Measurements from ENCODE around the gene IRAK2. TPM values are rescaled to one million over a fixed set of nuclear protein-coding genes. Genes with fewer than 3 reads are reported as not detected.
"Not testable (repeated sequence)": the region's sequence is repeated elsewhere in the genome, so short reads cannot be mapped to it uniquely, and the experiment has no call there.

The IRAK2 gene
- total and polyA plus RNA-seq, 2 donors (not counting 3 experiments of a cell fraction or from before 2014, with no cell fraction given) = 7.9 to 10.0 TPM

- no peak overlapping the region for H3K4me2 ChIP-seq (ENCODE audit: insufficient read depth, low read length)
- peaks cover 16% of the 10 kb centered on the region for H3K4me1 ChIP-seq (ENCODE audit: control insufficient read depth, extremely low read depth, insufficient read depth, low read length)
- intact Hi-C loops (cut with micrococcal nuclease) = no loop called here
- H3K9me3 ChIP-seq (replicated peaks; ENCODE audit: control insufficient read depth, insufficient read depth, low read length) = no peaks in the 10 kb centered on the region
- no peaks in the 10 kb centered on the region for H3K9me1 ChIP-seq (replicated peaks; ENCODE audit: control insufficient read depth, extremely low read depth, insufficient read depth, low read length)
- TF ChIP-seq POLR2A (IDR thresholded peaks at IDR 0.05; ENCODE audit: low read depth, low read length) (no peak), EZH2 (IDR thresholded peaks at IDR 0.05; ENCODE audit: borderline replicate concordance, low read depth, low read length, severe bottlenecking) (no peak), CTCF (IDR thresholded peaks at IDR 0.05; ENCODE audit: extremely low read depth in 1 of 2, insufficient read depth in 1 of 2, low read depth in 1 of 2, low read length in 2 of 2) (peak; percentile 35 to 37)
- H3K27me3 ChIP-seq (ENCODE audit: control insufficient read depth in 2 of 2, insufficient read depth in 2 of 2, low read length in 2 of 2) = no peaks in the 10 kb centered on the region
- H3K9ac ChIP-seq (replicated peaks; ENCODE audit: extremely low read depth, insufficient read depth, low read length) = no peak overlapping the region
- FAIRE-seq = no peak
- H3K4me3 ChIP-seq (replicated peaks in 1 of 3; ENCODE audit: insufficient read depth in 1 of 3, low read depth in 1 of 3, low read length in 3 of 3) = no peak overlapping the region
- H3K36me3 ChIP-seq (ENCODE audit: control insufficient read depth in 2 of 2, extremely low read depth in 1 of 2, insufficient read depth in 2 of 2, low read length in 2 of 2) = peaks cover 4 to 9% of the 10 kb centered on the region in 2 experiments
- peaks cover 8% of the 10 kb centered on the region for H4K20me1 ChIP-seq (replicated peaks; ENCODE audit: control insufficient read depth, extremely low read depth, insufficient read depth, low read length)
- H3K79me2 ChIP-seq (ENCODE audit: control insufficient read depth, insufficient read depth, low read length) = peaks cover 36% of the 10 kb centered on the region
- H2AFZ ChIP-seq (ENCODE audit: low read depth, low read length) = no peak overlapping the region
- no TSS peak for BruUV-seq (replicated peaks)
- dilution Hi-C loops (cut with MboI; ENCODE audit: extremely low pct_ligation_motif_present, low sequenced_read_pairs) = no loop called here
- H3K27ac ChIP-seq (ENCODE audit: insufficient read depth, low read depth, low read length) = no peak overlapping the region
- POLR2A ChIA-PET = no interaction called here
- DNase-seq (ENCODE audit: low read depth, low spot score) = peak; percentile 42
- CTCF ChIA-PET = interaction anchor here (0.6 to 2.2 kb wide), 20 partner anchors 10 to 317 kb away, joined by 3 to 23 read pairs (median 4); partner anchors contain the start of genes SEC13 and TATDN2
These were observed 99.1 kb downstream of the IRAK2 start for GRCh38 chr3:10263646-10264363.

- peaks cover 16% of the 10 kb centered on the region for H3K4me1 ChIP-seq (ENCODE audit: control insufficient read depth, extremely low read depth, insufficient read depth, low read length)
- DNase-seq (ENCODE audit: low read depth, low spot score) = no peak
- no peaks in the 10 kb centered on the region for H3K27me3 ChIP-seq (ENCODE audit: control insufficient read depth in 2 of 2, insufficient read depth in 2 of 2, low read length in 2 of 2)
- H3K9me3 ChIP-seq (replicated peaks; ENCODE audit: control insufficient read depth, insufficient read depth, low read length) = no peaks in the 10 kb centered on the region
- peaks cover 50% of the 10 kb centered on the region for H3K79me2 ChIP-seq (ENCODE audit: control insufficient read depth, insufficient read depth, low read length)
- dilution Hi-C loops (cut with MboI; ENCODE audit: extremely low pct_ligation_motif_present, low sequenced_read_pairs) (no loop called here), intact Hi-C loops (cut with micrococcal nuclease) (no loop called here)
- H4K20me1 ChIP-seq (replicated peaks; ENCODE audit: control insufficient read depth, extremely low read depth, insufficient read depth, low read length) = peaks cover 8% of the 10 kb centered on the region
- no peak overlapping the region for H3K27ac ChIP-seq (ENCODE audit: insufficient read depth, low read depth, low read length)
- FAIRE-seq = no peak
- H3K9me1 ChIP-seq (replicated peaks; ENCODE audit: control insufficient read depth, extremely low read depth, insufficient read depth, low read length) = no peaks in the 10 kb centered on the region
- ChIA-PET POLR2A (no interaction called here), CTCF (interaction anchor here (1.1 to 1.3 kb wide), 2 partner anchors 47 to 56 kb away, joined by 3 to 4 read pairs; no protein-coding TSS in a partner anchor)
- H3K4me3 ChIP-seq (replicated peaks in 1 of 3; ENCODE audit: insufficient read depth in 1 of 3, low read depth in 1 of 3, low read length in 3 of 3) = no peak overlapping the region
- no peak overlapping the region for H3K9ac ChIP-seq (replicated peaks; ENCODE audit: extremely low read depth, insufficient read depth, low read length)
- H3K4me2 ChIP-seq (ENCODE audit: insufficient read depth, low read length) = no peak overlapping the region
- H2AFZ ChIP-seq (ENCODE audit: low read depth, low read length) = no peak overlapping the region
- no TSS peak for BruUV-seq (replicated peaks)
- TF ChIP-seq FOS (IDR thresholded peaks at IDR 0.05; ENCODE audit: borderline replicate concordance, insufficient read depth, low read length) (no peak), EZH2 (IDR thresholded peaks at IDR 0.05; ENCODE audit: borderline replicate concordance, low read depth, low read length, severe bottlenecking) (no peak), GATA2 (IDR thresholded peaks at IDR 0.05; ENCODE audit: insufficient read depth, insufficient read length, low read depth, low read length) (no peak), POLR2AphosphoS5 (IDR thresholded peaks at IDR 0.05; ENCODE audit: insufficient read depth, low read depth, low read length) (no peak)
- TF ChIP-seq, protein P1, sequence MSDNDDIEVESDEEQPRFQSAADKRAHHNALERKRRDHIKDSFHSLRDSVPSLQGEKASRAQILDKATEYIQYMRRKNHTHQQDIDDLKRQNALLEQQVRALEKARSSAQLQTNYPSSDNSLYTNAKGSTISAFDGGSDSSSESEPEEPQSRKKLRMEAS (IDR thresholded peaks at IDR 0.05; ENCODE audit: insufficient read depth, insufficient read length) = no peak
- H3K36me3 ChIP-seq (ENCODE audit: control insufficient read depth in 2 of 2, extremely low read depth in 1 of 2, insufficient read depth in 2 of 2, low read length in 2 of 2) = peaks cover 12 to 15% of the 10 kb centered on the region in 2 experiments
These were observed 101.1 kb downstream of the IRAK2 start for GRCh38 chr3:10265833-10266232.

GRCh38 chr3:10266936-10267335 lies 102.2 kb downstream of the IRAK2 start:
- H3K27ac ChIP-seq (ENCODE audit: insufficient read depth, low read depth, low read length); BruUV-seq (replicated peaks); H3K9ac ChIP-seq (replicated peaks; ENCODE audit: extremely low read depth, insufficient read depth, low read length); dilution Hi-C loops (cut with MboI; ENCODE audit: extremely low pct_ligation_motif_present, low sequenced_read_pairs); H3K9me3 ChIP-seq (replicated peaks; ENCODE audit: control insufficient read depth, insufficient read depth, low read length); DNase-seq (ENCODE audit: low read depth, low spot score); H3K4me3 ChIP-seq (replicated peaks in 1 of 3; ENCODE audit: insufficient read depth in 1 of 3, low read depth in 1 of 3, low read length in 3 of 3); CTCF ChIA-PET; POLR2A ChIA-PET; FAIRE-seq; H3K27me3 ChIP-seq (ENCODE audit: control insufficient read depth in 2 of 2, insufficient read depth in 2 of 2, low read length in 2 of 2); H4K20me1 ChIP-seq (replicated peaks; ENCODE audit: control insufficient read depth, extremely low read depth, insufficient read depth, low read length); intact Hi-C loops (cut with micrococcal nuclease); H3K4me2 ChIP-seq (ENCODE audit: insufficient read depth, low read length); H2AFZ ChIP-seq (ENCODE audit: low read depth, low read length); H3K9me1 ChIP-seq (replicated peaks; ENCODE audit: control insufficient read depth, extremely low read depth, insufficient read depth, low read length): not testable (repeated sequence)
- Histone ChIP-seq H3K79me2 (ENCODE audit: control insufficient read depth, insufficient read depth, low read length) (peaks cover 47% of the 10 kb centered on the region), H3K4me1 (ENCODE audit: control insufficient read depth, extremely low read depth, insufficient read depth, low read length) (peaks cover 16% of the 10 kb centered on the region), H3K36me3 (ENCODE audit: control insufficient read depth in 2 of 2, extremely low read depth in 1 of 2, insufficient read depth in 2 of 2, low read length in 2 of 2) (peaks cover 12 to 14% of the 10 kb centered on the region in 2 experiments)
